ENCODE measurements around the gene SPIRE1. TPM values are rescaled to one million over a fixed set of nuclear protein-coding genes. Genes with fewer than 3 reads are reported as not detected.

SPIRE1 gene
- total RNA-seq, 1 experiment from 2014 or later: 16.6 TPM

DNA sequence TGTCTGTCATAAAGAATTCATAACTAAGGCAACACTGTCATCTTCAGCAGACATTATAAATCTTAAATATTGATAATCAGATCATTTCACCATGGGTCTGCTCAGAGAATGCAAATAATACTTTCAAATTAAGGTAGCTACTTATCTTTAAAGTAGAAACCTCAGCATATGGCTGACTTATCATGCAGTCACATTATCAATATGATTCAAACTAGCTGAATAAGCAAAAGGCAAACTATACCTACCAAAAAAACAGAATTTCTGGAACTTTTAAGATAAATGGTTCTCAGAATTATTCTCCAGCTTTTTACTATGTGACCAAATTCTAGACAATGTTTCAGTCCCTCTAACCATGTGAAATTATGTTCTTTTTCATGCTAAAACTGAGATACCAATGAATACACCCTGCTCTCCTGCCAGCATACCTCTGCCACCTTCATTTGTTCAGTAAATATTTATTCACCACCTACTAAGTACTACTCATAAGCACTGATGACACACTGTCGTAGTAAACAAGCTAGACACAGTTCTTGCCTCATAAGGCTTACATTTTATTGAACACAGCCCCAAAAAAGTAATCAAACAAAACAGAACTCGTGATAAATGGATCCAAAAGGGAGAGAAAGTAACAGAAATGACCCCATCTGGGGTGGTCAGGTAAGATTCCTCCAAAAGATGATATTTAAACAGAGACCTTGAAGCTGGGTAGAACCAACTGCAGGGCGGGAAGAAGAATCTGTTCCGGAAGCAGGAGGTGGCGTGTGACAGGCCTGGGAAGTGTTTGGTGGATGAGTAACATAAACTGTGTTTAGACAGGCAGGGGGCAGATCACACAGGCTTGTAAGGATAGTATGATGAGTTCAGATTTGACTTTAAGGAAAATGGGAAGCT lies 17.7 kb downstream of the SPIRE1 start:
- H3K4me2 ChIP-seq (ENCODE audit: insufficient read depth, insufficient read length, low read length): no peak overlapping the region
- H3K18ac ChIP-seq (ENCODE audit: insufficient read length, low read depth, low read length): no peak overlapping the region
- Mint-ChIP-seq H3K36me3 (ENCODE audit: insufficient read depth in 1 of 3, low read depth in 3 of 3) (no peaks in the 10 kb centered on the region), H3K27ac (peak overlapping the region in 1 of 3 experiments; percentile 18; a peak in 2 of 7 replicates), H3K27me3 (ENCODE audit: low read depth) (no peaks in the 10 kb centered on the region), H3K4me3 (no peak overlapping the region), H3K4me1 (peaks cover 13 to 19% of the 10 kb centered on the region in 2 experiments), H3K9me3 (no peaks in the 10 kb centered on the region; a peak in 1 of 5 replicates)
- no peak overlapping the region for H3K23ac ChIP-seq (ENCODE audit: insufficient read length, low read depth, low read length)
- H4K20me1 ChIP-seq (ENCODE audit: control insufficient read depth, insufficient read depth, insufficient read length): no peaks in the 10 kb centered on the region
- H4K8ac ChIP-seq (replicated peaks; ENCODE audit: insufficient read length, low read depth, low read length): no peak overlapping the region
- no peak for DNase-seq
- H2BK120ac ChIP-seq (ENCODE audit: low read depth, low read length, poor library complexity, severe bottlenecking): no peak overlapping the region
- TF ChIP-seq, protein P1, sequence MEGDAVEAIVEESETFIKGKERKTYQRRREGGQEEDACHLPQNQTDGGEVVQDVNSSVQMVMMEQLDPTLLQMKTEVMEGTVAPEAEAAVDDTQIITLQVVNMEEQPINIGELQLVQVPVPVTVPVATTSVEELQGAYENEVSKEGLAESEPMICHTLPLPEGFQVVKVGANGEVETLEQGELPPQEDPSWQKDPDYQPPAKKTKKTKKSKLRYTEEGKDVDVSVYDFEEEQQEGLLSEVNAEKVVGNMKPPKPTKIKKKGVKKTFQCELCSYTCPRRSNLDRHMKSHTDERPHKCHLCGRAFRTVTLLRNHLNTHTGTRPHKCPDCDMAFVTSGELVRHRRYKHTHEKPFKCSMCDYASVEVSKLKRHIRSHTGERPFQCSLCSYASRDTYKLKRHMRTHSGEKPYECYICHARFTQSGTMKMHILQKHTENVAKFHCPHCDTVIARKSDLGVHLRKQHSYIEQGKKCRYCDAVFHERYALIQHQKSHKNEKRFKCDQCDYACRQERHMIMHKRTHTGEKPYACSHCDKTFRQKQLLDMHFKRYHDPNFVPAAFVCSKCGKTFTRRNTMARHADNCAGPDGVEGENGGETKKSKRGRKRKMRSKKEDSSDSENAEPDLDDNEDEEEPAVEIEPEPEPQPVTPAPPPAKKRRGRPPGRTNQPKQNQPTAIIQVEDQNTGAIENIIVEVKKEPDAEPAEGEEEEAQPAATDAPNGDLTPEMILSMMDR (conservative IDR thresholded peaks at IDR 0.05): no peak
- H3K9me3 ChIP-seq (ENCODE audit: control insufficient read depth, low read depth, low read length): no peaks in the 10 kb centered on the region
- no peak overlapping the region for H2BK15ac ChIP-seq (ENCODE audit: low read depth, low read length)
- no peak overlapping the region for H2AK5ac ChIP-seq (ENCODE audit: insufficient read length, low read length)
- H3K4ac ChIP-seq (ENCODE audit: low read depth, low read length): no peak overlapping the region
- H4K5ac ChIP-seq (ENCODE audit: insufficient read length, low read depth, low read length): no peak overlapping the region
- H3K23me2 ChIP-seq (ENCODE audit: insufficient read length, low read depth, low read length, poor library complexity, severe bottlenecking): no peaks in the 10 kb centered on the region
- H3K14ac ChIP-seq (ENCODE audit: insufficient read depth, low read length): no peak overlapping the region
- no peak overlapping the region for H2AFZ ChIP-seq (ENCODE audit: low read length)
- H3K56ac ChIP-seq (ENCODE audit: insufficient read length, low read depth, low read length): no peak overlapping the region
- H3K9ac ChIP-seq (ENCODE audit: extremely low read depth, insufficient read length, low read length): no peak overlapping the region
- no peaks in the 10 kb centered on the region for H3K27me3 ChIP-seq (ENCODE audit: insufficient read depth, low read length)
- H3K4me1 ChIP-seq (ENCODE audit: insufficient read depth, low read length): no peaks in the 10 kb centered on the region
- no peak overlapping the region for H3K27ac ChIP-seq (ENCODE audit: insufficient read length, low read depth, low read length)
- no peak overlapping the region for H4K91ac ChIP-seq (ENCODE audit: insufficient read length, low read depth, low read length)
- WGBS (ENCODE audit: extremely low coverage, insufficient read length, low lambda C conversion rate): no CpG with 5 or more reads among the region's 5 CpGs
- no peak overlapping the region for H3T11ph ChIP-seq (ENCODE audit: low read length)
- no peak overlapping the region for H2BK5ac ChIP-seq (ENCODE audit: insufficient read length, low read length)
- no peaks in the 10 kb centered on the region for H3K79me2 ChIP-seq (ENCODE audit: insufficient read depth, low read length)
- peaks cover 5% of the 10 kb centered on the region for H3K79me1 ChIP-seq (ENCODE audit: insufficient read depth, low read depth, low read length, poor library complexity, severe bottlenecking)
- H2BK12ac ChIP-seq (ENCODE audit: insufficient read length, low read depth, low read length): no peak overlapping the region
- H2BK20ac ChIP-seq (ENCODE audit: low read depth, low read length, poor library complexity, severe bottlenecking): no peak overlapping the region

Data from H9 (cell line).